AG09309 (cell line): Measurements from ENCODE around the gene RIPOR2.

Experiments used
- DNase-seq: peaks from one replicate; pipeline ENCODE4 v3.0.0-alpha.2; 2010; ENCODE audit warnings: low read depth
- H3K4me3 ChIP-seq: 2 replicates; pipeline ENCODE4 v1.5.1; 2011; ENCODE audit warnings: mild to moderate bottlenecking, low read depth, low read length, moderate library complexity; ENCODE audit not compliant: control insufficient read depth
- CTCF ChIP-seq: IDR thresholded peaks from 2 replicates; pipeline ENCODE4 v1.5.1; 2011; ENCODE audit warnings: mild to moderate bottlenecking, low read depth, low read length, inconsistent platforms; ENCODE audit not compliant: insufficient read depth, control insufficient read depth; ENCODE audit errors: missing control alignments

The RIPOR2 gene

GRCh38 chr6:24943774-24944173 is 8.0 kb upstream of the RIPOR2 start:
- no peak for TF ChIP-seq CTCF

GRCh38 chr6:24940311-24940917 is 4.7 kb upstream of the RIPOR2 start:
- TF ChIP-seq CTCF, result no peak
- H3K4me3 ChIP-seq, result no peak overlapping the region

More at GRCh38 chr6:24943774-24944173, 8.0 kb upstream of the RIPOR2 start:
- H3K4me3 ChIP-seq, result no peak overlapping the region
- no peak for DNase-seq

GRCh38 chr6:24936641-24937317 is 1.0 kb upstream of the RIPOR2 start:
- no peak overlapping the region for H3K4me3 ChIP-seq
- no peak for TF ChIP-seq CTCF
- no peak for DNase-seq

More at GRCh38 chr6:24940311-24940917, 4.7 kb upstream of the RIPOR2 start:
- DNase-seq, result no peak

GRCh38 chr6:24933868-24934401 is 1.8 kb downstream of the RIPOR2 start:
- peak; percentile 24 for TF ChIP-seq CTCF
- DNase-seq, result no peak
- no peak overlapping the region for H3K4me3 ChIP-seq

GRCh38 chr6:24933266-24933665 is 2.5 kb downstream of the RIPOR2 start:
- TF ChIP-seq CTCF, result no peak
- no peak for DNase-seq
- H3K4me3 ChIP-seq, result no peak overlapping the region

GRCh38 chr6:24932832-24933231 is 2.9 kb downstream of the RIPOR2 start:
- DNase-seq, result no peak
- TF ChIP-seq CTCF, result no peak
- no peak overlapping the region for H3K4me3 ChIP-seq
